HG02970 (cell line): Measurements from ENCODE around the gene DAZAP2.
"Not testable (repeated sequence)": the region's sequence is repeated elsewhere in the genome, so short reads cannot be mapped to it uniquely, and the experiment has no call there.

Experiments
- ATAC-seq: cut with Tn5 transposase; IDR thresholded peaks from one replicate; pipeline ENCODE4 v1.9.1; 2021; ENCODE audit warnings: mild to moderate bottlenecking, moderate library complexity, moderate number of reproducible peaks; ENCODE audit not compliant: unreplicated experiment, low FRiP score

The DAZAP2 gene

DNA sequence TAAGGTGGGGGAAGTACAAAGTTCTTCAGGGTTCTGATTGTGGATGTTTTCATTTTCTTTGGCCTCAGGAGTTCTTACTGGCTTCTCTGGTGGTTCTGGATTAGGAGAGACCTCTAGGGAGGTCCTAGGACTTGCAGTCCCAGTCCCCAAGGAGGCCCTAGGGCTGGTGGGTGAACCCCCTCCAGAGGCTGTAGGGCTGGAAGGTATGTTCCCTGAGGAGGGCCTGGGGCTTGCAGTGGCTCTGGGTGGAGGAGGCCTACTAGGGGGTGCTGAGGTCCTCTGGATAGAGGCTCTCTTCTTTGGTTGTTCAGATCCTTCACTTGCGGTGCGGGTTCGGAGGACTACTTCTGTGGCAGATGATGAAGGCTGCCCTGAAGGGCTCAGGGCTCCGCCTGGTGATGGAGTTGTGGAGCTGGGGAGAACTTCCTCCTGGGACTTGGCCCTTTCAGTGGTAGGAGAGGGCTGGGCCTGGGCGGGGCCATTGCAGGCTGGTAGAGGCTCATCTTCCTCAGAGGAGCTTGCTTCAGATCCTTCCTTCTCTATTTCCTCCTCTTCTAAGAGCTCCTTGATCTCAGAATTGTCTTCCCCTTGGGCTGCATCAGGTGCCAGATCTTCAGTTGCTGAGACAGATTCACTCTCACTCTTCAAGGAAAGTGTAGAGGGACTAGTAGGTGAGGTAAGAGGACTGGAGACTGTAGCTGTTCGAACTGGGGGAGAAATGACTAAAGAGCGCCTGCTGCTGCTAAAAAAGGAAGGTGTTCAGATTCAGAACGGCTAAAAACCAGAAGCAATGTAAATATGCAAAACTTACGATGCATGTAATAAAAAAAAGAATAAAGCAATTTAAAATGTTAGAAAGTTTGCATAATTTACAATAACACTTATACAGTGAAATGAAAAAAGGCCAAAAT lies 53.2 kb downstream of the DAZAP2 start:
- not testable (repeated sequence) for ATAC-seq
